CD14-positive monocyte (primary cell): ENCODE measurements around the gene TPCN1. TPM values are rescaled to one million over a fixed set of nuclear protein-coding genes. Genes with fewer than 3 reads are reported as not detected.

Experiments used
- DNase-seq, 3 donors: peaks; one replicate each; pipeline ENCODE4 v3.0.0-alpha.2; 2011 to 2022
- H2AFZ ChIP-seq: 2 replicates; pipeline ENCODE4 v1.6.0; 2012; ENCODE audit warnings: mild to moderate bottlenecking, low read depth, low read length, inconsistent platforms; ENCODE audit not compliant: insufficient read depth, poor library complexity, severe bottlenecking
- H3K27ac ChIP-seq, 2 donors: 1 replicate in 1 of 2; 2 replicates in 1 of 2; pipeline ENCODE4 v1.5.1; 2012 to 2013; ENCODE audit warnings: low read length in 2 of 2, control low read depth in 1 of 2, inconsistent platforms in 1 of 2, low read depth in 1 of 2, mild to moderate bottlenecking in 1 of 2
- H3K27me3 ChIP-seq, 2 donors: one replicate each; pipeline versions ENCODE4 v1.6.0 to v1.6.1; 2011 to 2013; ENCODE audit warnings: low read length in 2 of 2; ENCODE audit not compliant: control insufficient read depth in 2 of 2, insufficient read depth in 2 of 2
- H3K36me3 ChIP-seq, 2 donors: replicated peaks in 1 of 2; 1 replicate in 1 of 2; 2 replicates in 1 of 2; pipeline versions ENCODE4 v1.5.1 to v1.6.1; 2012 to 2013; ENCODE audit warnings: low read length in 2 of 2, control low read depth in 1 of 2, inconsistent platforms in 1 of 2, mild to moderate bottlenecking in 1 of 2; ENCODE audit not compliant: insufficient read depth in 2 of 2, control insufficient read depth in 1 of 2
- H3K4me1 ChIP-seq, 2 donors: 1 replicate in 1 of 2; 2 replicates in 1 of 2; pipeline versions ENCODE4 v1.5.1 to v1.6.1; 2012 to 2013; ENCODE audit warnings: low read length in 2 of 2, control low read depth in 1 of 2, inconsistent platforms in 1 of 2, mild to moderate bottlenecking in 1 of 2, moderate library complexity in 1 of 2; ENCODE audit not compliant: insufficient read depth in 2 of 2, control insufficient read depth in 1 of 2
- H3K4me2 ChIP-seq: replicated peaks from 2 replicates; pipeline ENCODE3; 2012; ENCODE audit warnings: low read length, moderate library complexity, mild to moderate bottlenecking; ENCODE audit not compliant: poor library complexity, severe bottlenecking; ENCODE audit errors: extremely low read depth
- H3K4me3 ChIP-seq, 3 experiments: fragments of 200-600 bp in 1 of 3; sonication (generic) in 1 of 3; replicated peaks in 1 of 3; 1 replicate in 2 of 3; 2 replicates in 1 of 3; pipeline ENCODE4 v1.5.1; 2011 to 2013; ENCODE audit warnings: low read length in 3 of 3, mild to moderate bottlenecking in 3 of 3, control low read depth in 2 of 3, low read depth in 2 of 3, inconsistent platforms in 1 of 3, moderate library complexity in 1 of 3
- H3K79me2 ChIP-seq: 2 replicates; pipeline ENCODE4 v1.6.0; 2012; ENCODE audit warnings: mild to moderate bottlenecking, control low read depth, inconsistent platforms, low read length, moderate library complexity; ENCODE audit not compliant: insufficient read depth
- H3K9ac ChIP-seq: 2 replicates; pipeline ENCODE4 v1.6.0; 2017; ENCODE audit warnings: low read length, mild to moderate bottlenecking; ENCODE audit not compliant: insufficient read depth, poor library complexity, severe bottlenecking
- H3K9me3 ChIP-seq, 2 donors: replicated peaks in 1 of 2; 1 replicate in 1 of 2; 2 replicates in 1 of 2; pipeline versions ENCODE4 v1.5.1 to v1.6.1; 2012 to 2013; ENCODE audit warnings: low read length in 2 of 2, control low read depth in 1 of 2; ENCODE audit not compliant: control insufficient read depth in 1 of 2, insufficient read depth in 1 of 2
- H4K20me1 ChIP-seq: 2 replicates; pipeline ENCODE4 v1.6.0; 2012; ENCODE audit warnings: mild to moderate bottlenecking, low read length, control low read depth, moderate library complexity; ENCODE audit not compliant: insufficient read depth
- H3K27ac Mint-ChIP-seq, 7 donors: one replicate each; pipeline ENCODE4 v1.8.0; 2020; ENCODE audit warnings: mild to moderate bottlenecking in 7 of 7, mixed read lengths in 7 of 7, moderate library complexity in 6 of 7, inconsistent platforms in 2 of 7
- H3K27me3 Mint-ChIP-seq, 3 donors: one replicate each; pipeline ENCODE4 v1.8.0; 2021 to 2022; ENCODE audit warnings: low read depth in 3 of 3, mild to moderate bottlenecking in 3 of 3, mixed read lengths in 3 of 3, moderate library complexity in 3 of 3, inconsistent platforms in 1 of 3
- H3K36me3 Mint-ChIP-seq, 2 donors: one replicate each; pipeline ENCODE4 v1.8.0; 2020; ENCODE audit warnings: mixed read lengths in 2 of 2, inconsistent platforms in 1 of 2, mild to moderate bottlenecking in 1 of 2
- H3K4me1 Mint-ChIP-seq: one replicate; pipeline ENCODE4 v1.8.0; 2020; ENCODE audit warnings: mild to moderate bottlenecking, mixed read lengths
- H3K4me3 Mint-ChIP-seq, 2 donors: one replicate each; pipeline ENCODE4 v1.8.0; 2020; ENCODE audit warnings: mild to moderate bottlenecking in 2 of 2, mixed read lengths in 2 of 2, moderate library complexity in 1 of 2
- H3K9me3 Mint-ChIP-seq, 7 donors: one replicate each; pipeline ENCODE4 v1.8.0; 2020 to 2022; ENCODE audit warnings: mixed read lengths in 7 of 7, mild to moderate bottlenecking in 6 of 7, moderate library complexity in 6 of 7, inconsistent platforms in 2 of 7
- CTCF ChIP-seq: fragments of 200-600 bp; IDR thresholded peaks from one replicate; pipeline ENCODE4 v1.8.0; 2022; ENCODE audit warnings: antibody characterized with exemption, mild to moderate bottlenecking
- WGBS: methylation state at CpG from one replicate; pipeline ENCODE4 v1.1.5; 2013; ENCODE audit warnings: missing lambda C conversion rate; ENCODE audit not compliant: insufficient coverage; 5-methylcytosine and 5-hydroxymethylcytosine counted together
- intact Hi-C, 2 donors: fragments of 100-400 bp; cut with micrococcal nuclease; formaldehyde crosslinking; loops; one replicate each; pipeline versions ENCODE4 v1.15.0 to v1.15.1; 2023
- polyA plus RNA-seq, 3 donors: library from polyadenylated mRNA; depleted of rRNA in 1 of 3; unstranded in 2 of 3; stranded (reverse) in 1 of 3; fragments of 300-500 nt in 2 of 3; fragments of >200 nt in 1 of 3; fragmentation: Illumina TruSeq in 2 of 3; gene quantifications; 1 replicate in 2 of 3; 2 replicates in 1 of 3; pipeline ENCODE4 v1.2.3, GENCODE V29; 2012 to 2021

The TPCN1 gene
- polyA plus RNA-seq, 3 donors = 20.4 to 110 (median 34.9) TPM

GRCh38 chr12:113277511-113277910 is 56.2 kb downstream of the TPCN1 start:
- Mint-ChIP-seq H3K36me3 (peaks cover 74 to 94% of the 10 kb centered on the region in 2 donors), H3K4me3 (no peak overlapping the region), H3K27me3 (peaks cover 0 to 1% (median 0%) of the 10 kb centered on the region in 3 donors), H3K27ac (peak overlapping the region in 3 of 7 donors; percentile 14 to 79 (median 37)), H3K9me3 (no peaks in the 10 kb centered on the region), H3K4me1 (peaks cover 5% of the 10 kb centered on the region)
- Histone ChIP-seq H3K79me2 (no peaks in the 10 kb centered on the region), H3K4me1 (peaks cover 0 to 2% of the 10 kb centered on the region in 2 donors), H3K9ac (no peak overlapping the region), H3K4me3 (no peak overlapping the region), H2AFZ (no peak overlapping the region), H3K4me2 (no peak overlapping the region), H3K9me3 (no peaks in the 10 kb centered on the region), H3K27me3 (no peaks in the 10 kb centered on the region), H3K27ac (peak overlapping the region in 1 of 2 donors; percentile 6), H3K36me3 (peaks cover 82 to 93% of the 10 kb centered on the region in 2 donors), H4K20me1 (no peaks in the 10 kb centered on the region)
- TF ChIP-seq CTCF = no peak
- intact Hi-C loops = loop anchor here in 1 of 2 donors (10.0 kb wide), 1 partner anchor 83 kb away; no protein-coding TSS in a partner anchor
- WGBS = 97% methylated on average over 4 of the region's 5 CpGs
- no peak for DNase-seq

DNA sequence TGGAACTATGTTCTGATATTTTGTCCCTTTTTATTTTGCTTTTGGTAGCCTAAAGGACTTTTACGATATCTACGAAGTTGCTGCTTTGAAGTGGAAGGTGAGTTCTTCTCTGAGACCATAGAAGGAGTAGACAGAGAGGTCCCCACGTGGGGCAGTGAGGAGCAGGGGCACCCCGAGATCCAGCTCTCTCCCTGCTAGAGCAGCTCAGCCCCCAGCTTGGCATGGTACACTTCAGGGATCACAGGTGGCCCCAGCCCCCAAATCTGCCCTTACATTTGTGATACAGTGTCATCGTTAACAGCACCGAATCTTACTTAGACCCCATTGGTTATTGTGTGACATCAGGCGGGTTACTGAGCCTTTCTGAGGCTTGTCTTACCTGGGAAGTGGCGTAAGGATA is 56.9 kb downstream of the TPCN1 start:
- no peak overlapping the region for H3K27ac ChIP-seq
- no peak overlapping the region for H3K4me3 Mint-ChIP-seq
- no peaks in the 10 kb centered on the region for H3K27me3 ChIP-seq
- no peak overlapping the region for H2AFZ ChIP-seq
- no peak overlapping the region for H3K4me3 ChIP-seq
- H3K9me3 Mint-ChIP-seq = no peaks in the 10 kb centered on the region
- H3K4me2 ChIP-seq = no peak overlapping the region
- WGBS = 94% methylated on average over 8 of the region's 8 CpGs
- no peaks in the 10 kb centered on the region for H4K20me1 ChIP-seq
- no peaks in the 10 kb centered on the region for H3K9me3 ChIP-seq
- no peak overlapping the region for H3K9ac ChIP-seq
- H3K36me3 ChIP-seq = peaks cover 82 to 93% of the 10 kb centered on the region in 2 donors
- H3K79me2 ChIP-seq = no peaks in the 10 kb centered on the region
- no peak for DNase-seq
- H3K27me3 Mint-ChIP-seq = peaks cover 0 to 1% (median 0%) of the 10 kb centered on the region in 3 donors
- TF ChIP-seq CTCF = no peak
- intact Hi-C loops = loop anchor here in 1 of 2 donors (10.0 kb wide), 1 partner anchor 83 kb away; no protein-coding TSS in a partner anchor
- peaks cover 4% of the 10 kb centered on the region for H3K4me1 Mint-ChIP-seq
- H3K36me3 Mint-ChIP-seq = peaks cover 71 to 94% of the 10 kb centered on the region in 2 donors
- peak overlapping the region in 2 of 7 donors; percentile 11 to 77 for H3K27ac Mint-ChIP-seq
- no peaks in the 10 kb centered on the region for H3K4me1 ChIP-seq
